ENCODE measurements around the gene OR52R1.

- TF ChIP-seq CTCF (IDR thresholded peaks at IDR 0.05) = no peak
- no peak for TF ChIP-seq POLR2A (IDR thresholded peaks at IDR 0.05)
Observed at GRCh38 chr11:4763096-4763495, 41.1 kb downstream of the OR52R1 start.

All from right lobe of liver (tissue), 4 donors.